Spinal cord (tissue), 10 donors: ENCODE results near the gene SULT1C2. TPM values are rescaled to one million over a fixed set of nuclear protein-coding genes. Genes with fewer than 3 reads are reported as not detected.
A peak's percentile ranks its signal among the peaks of the same experiment; 100 is the strongest.

Experiments
- DNase-seq, 6 donors: peaks; one replicate each; pipeline versions ENCODE4 v3.0.0 to v3.0.0-alpha.2; 2013 to 2015; ENCODE audit warnings: low spot score in 6 of 6, low read depth in 4 of 6
- H3K27ac ChIP-seq: one replicate; pipeline ENCODE4 v1.5.1; 2013; ENCODE audit warnings: low read depth, low read length, control low read depth
- H3K27me3 ChIP-seq: one replicate; pipeline ENCODE4 v1.6.1; 2013; ENCODE audit warnings: low read length; ENCODE audit not compliant: control insufficient read depth, insufficient read depth
- H3K36me3 ChIP-seq: one replicate; pipeline ENCODE4 v1.6.1; 2013; ENCODE audit warnings: low read length; ENCODE audit not compliant: control insufficient read depth, insufficient read depth
- H3K4me1 ChIP-seq: one replicate; pipeline ENCODE4 v1.6.1; 2013; ENCODE audit warnings: low read length; ENCODE audit not compliant: control insufficient read depth, insufficient read depth
- H3K4me3 ChIP-seq: one replicate; pipeline ENCODE4 v1.5.1; 2013; ENCODE audit warnings: low read depth, low read length, control low read depth
- H3K9me3 ChIP-seq: one replicate; pipeline ENCODE4 v1.6.1; 2013; ENCODE audit warnings: low read length; ENCODE audit not compliant: control insufficient read depth, insufficient read depth
- WGBS: methylation state at CpG from one replicate; pipeline ENCODE4 v1.1.5; 2013; ENCODE audit warnings: missing lambda C conversion rate; ENCODE audit not compliant: insufficient coverage; 5-methylcytosine and 5-hydroxymethylcytosine counted together
- long read RNA-seq, 4 donors: transcript quantifications; one replicate each; lab custom pipeline, GENCODE V29; 2026
- polyA plus RNA-seq, 2 donors: library from polyadenylated mRNA; unstranded; fragments of 120-200 nt; gene quantifications; one replicate each; pipeline ENCODE4 v1.2.1, GENCODE V29; 2013; ENCODE audit not compliant: insufficient read length in 2 of 2
- total RNA-seq, 2 donors: library from RNA; depleted of rRNA in 1 of 2; stranded (reverse); fragments of 120-200 nt in 1 of 2; fragments of >200 nt in 1 of 2; gene quantifications; one replicate each; pipeline versions ENCODE4 v1.2.3 to v1.2.4, GENCODE V29; 2013 to 2014
- donor health status: healthy.

SULT1C2 gene
- total RNA-seq (1 to 10 TPM; 2.9 to 4.4 TPM), polyA plus RNA-seq (1 to 10 TPM in 1 of 2 donors, under 1 TPM in 1; 0.95 to 2.8 TPM)
- long read RNA-seq, donor 1, full-length matches to known transcripts: 1 of 1 reads
- long read RNA-seq, donor 1, partial matches to known transcripts: 0 of 1 reads
- long read RNA-seq, donor 1, other reads (novel, unspliced or antisense): 0 of 1 reads
- long read RNA-seq, donor 2: 0 reads
- long read RNA-seq, donor 3, partial matches to known transcripts: 0 of 1 reads
- long read RNA-seq, donor 3, other reads (novel, unspliced or antisense): 0 of 1 reads
- long read RNA-seq, donor 4, full-length matches to known transcripts: 7 of 7 reads
- long read RNA-seq, donor 4, partial matches to known transcripts: 0 of 7 reads
- long read RNA-seq, donor 4, other reads (novel, unspliced or antisense): 0 of 7 reads

GRCh38 chr2:108288534-108289106 is at the start of gene SULT1C2:
SULT1C2 (plus strand) TSS chr2:108288895; CDS start chr2:108293668, 4,773 bp downstream.
- no peaks in the 10 kb centered on the region for H3K27me3 ChIP-seq
- H3K4me3 ChIP-seq: no peak within 1 kb of the TSS
- peak within 1 kb of the TSS; percentile 54 for H3K27ac ChIP-seq
- no peaks in the 10 kb centered on the region for H3K9me3 ChIP-seq
- 23% methylated on average over 6 of the region's 7 CpGs for WGBS
- H3K4me1 ChIP-seq: no peaks in the 10 kb centered on the region
- peak in 1 of 6 donors; percentile 62 for DNase-seq
- no peaks in the 10 kb centered on the region for H3K36me3 ChIP-seq

- H3K36me3 ChIP-seq: no peaks in the 10 kb centered on the region
- H3K27ac ChIP-seq: no peak within 1 kb of the TSS
- no peak for DNase-seq
- no peaks in the 10 kb centered on the region for H3K27me3 ChIP-seq
- no peak within 1 kb of the TSS for H3K4me3 ChIP-seq
- no peaks in the 10 kb centered on the region for H3K4me1 ChIP-seq
- no CpG with 5 or more reads among the region's 2 CpGs for WGBS
- no peaks in the 10 kb centered on the region for H3K9me3 ChIP-seq
Observed at GRCh38 chr2:108239786-108240185, 48.9 kb upstream of the SULT1C2 start, which contains the start of gene SULT1C3. SULT1C3 (plus strand) TSS chr2:108239968; CDS start chr2:108247195, 7,227 bp downstream.

GRCh38 chr2:108240966-108241365 is 47.7 kb upstream of the SULT1C2 start:
- H3K36me3 ChIP-seq: no peaks in the 10 kb centered on the region
- no peak overlapping the region for H3K27ac ChIP-seq
- no peaks in the 10 kb centered on the region for H3K27me3 ChIP-seq
- no peak overlapping the region for H3K4me3 ChIP-seq
- no peaks in the 10 kb centered on the region for H3K4me1 ChIP-seq
- 95% methylated on average over 2 of the region's 5 CpGs for WGBS
- no peak for DNase-seq
- no peaks in the 10 kb centered on the region for H3K9me3 ChIP-seq

GRCh38 chr2:108243566-108243965 is 45.1 kb upstream of the SULT1C2 start:
- no peaks in the 10 kb centered on the region for H3K36me3 ChIP-seq
- 83% methylated on average over 1 of the region's 1 CpG for WGBS
- no peak overlapping the region for H3K27ac ChIP-seq
- H3K4me1 ChIP-seq: no peaks in the 10 kb centered on the region
- no peaks in the 10 kb centered on the region for H3K9me3 ChIP-seq
- no peak overlapping the region for H3K4me3 ChIP-seq
- DNase-seq: peak in 1 of 6 donors; percentile 17
- H3K27me3 ChIP-seq: no peaks in the 10 kb centered on the region

- H3K27ac ChIP-seq: no peak overlapping the region
- no peaks in the 10 kb centered on the region for H3K9me3 ChIP-seq
- no peaks in the 10 kb centered on the region for H3K36me3 ChIP-seq
- no peak overlapping the region for H3K4me3 ChIP-seq
- DNase-seq: no peak
- no peaks in the 10 kb centered on the region for H3K4me1 ChIP-seq
- no peaks in the 10 kb centered on the region for H3K27me3 ChIP-seq
- no CpG with 5 or more reads among the region's 2 CpGs for WGBS
Observed at GRCh38 chr2:108244667-108245414, 43.9 kb upstream of the SULT1C2 start.

GRCh38 chr2:108253106-108253505 is 35.6 kb upstream of the SULT1C2 start:
- Histone ChIP-seq H3K36me3 (no peaks in the 10 kb centered on the region), H3K27ac (no peak overlapping the region), H3K27me3 (no peaks in the 10 kb centered on the region), H3K9me3 (no peaks in the 10 kb centered on the region), H3K4me3 (no peak overlapping the region), H3K4me1 (no peaks in the 10 kb centered on the region)
- WGBS: no CpG with 5 or more reads among the region's 1 CpG
- peak in 1 of 6 donors; percentile 7 for DNase-seq

GRCh38 chr2:108257757-108258331 is 30.9 kb upstream of the SULT1C2 start:
- Histone ChIP-seq H3K36me3 (no peaks in the 10 kb centered on the region), H3K27ac (no peak overlapping the region), H3K4me1 (no peaks in the 10 kb centered on the region), H3K4me3 (no peak overlapping the region), H3K9me3 (no peaks in the 10 kb centered on the region), H3K27me3 (no peaks in the 10 kb centered on the region)
- WGBS: 80% methylated on average over 1 of the region's 3 CpGs
- no peak for DNase-seq

- WGBS: no CpG with 5 or more reads among the region's 1 CpG
- no peaks in the 10 kb centered on the region for H3K36me3 ChIP-seq
- no peak overlapping the region for H3K27ac ChIP-seq
- no peak for DNase-seq
- no peaks in the 10 kb centered on the region for H3K9me3 ChIP-seq
- no peaks in the 10 kb centered on the region for H3K27me3 ChIP-seq
- H3K4me3 ChIP-seq: no peak overlapping the region
- H3K4me1 ChIP-seq: no peaks in the 10 kb centered on the region
Observed at GRCh38 chr2:108260773-108261172, 27.9 kb upstream of the SULT1C2 start.

GRCh38 chr2:108262036-108262435 is 26.7 kb upstream of the SULT1C2 start:
- H3K36me3 ChIP-seq: no peaks in the 10 kb centered on the region
- no peaks in the 10 kb centered on the region for H3K9me3 ChIP-seq
- no CpG with 5 or more reads among the region's 1 CpG for WGBS
- DNase-seq: no peak
- H3K4me1 ChIP-seq: no peaks in the 10 kb centered on the region
- H3K4me3 ChIP-seq: no peak overlapping the region
- H3K27ac ChIP-seq: no peak overlapping the region
- H3K27me3 ChIP-seq: no peaks in the 10 kb centered on the region
